AG09309 (cell line): ENCODE measurements around the gene ANG.
"Not testable (repeated sequence)": the region's sequence is repeated elsewhere in the genome, so short reads cannot be mapped to it uniquely, and the experiment has no call there.

Source experiments
- DNase-seq: peaks from one replicate; pipeline ENCODE4 v3.0.0-alpha.2; 2010; ENCODE audit warnings: low read depth
- H3K4me3 ChIP-seq: 2 replicates; pipeline ENCODE4 v1.5.1; 2011; ENCODE audit warnings: mild to moderate bottlenecking, low read depth, low read length, moderate library complexity; ENCODE audit not compliant: control insufficient read depth
- CTCF ChIP-seq: IDR thresholded peaks from 2 replicates; pipeline ENCODE4 v1.5.1; 2011; ENCODE audit warnings: mild to moderate bottlenecking, low read depth, low read length, inconsistent platforms; ENCODE audit not compliant: insufficient read depth, control insufficient read depth; ENCODE audit errors: missing control alignments

ANG gene

GRCh38 chr14:20698934-20699333, 10.4 kb downstream of the ANG start:
- no peak overlapping the region for H3K4me3 ChIP-seq
- DNase-seq = no peak
- TF ChIP-seq CTCF = no peak

- no peak for TF ChIP-seq CTCF
- DNase-seq = no peak
- no peak overlapping the region for H3K4me3 ChIP-seq
Observed at GRCh38 chr14:20699931-20700330, 11.4 kb downstream of the ANG start.

- not testable (repeated sequence) for DNase-seq, H3K4me3 ChIP-seq
Observed at GRCh38 chr14:20700965-20701364, 12.4 kb downstream of the ANG start.

GRCh38 chr14:20706657-20707355, 18.2 kb downstream of the ANG start:
- no peak for TF ChIP-seq CTCF
- DNase-seq = no peak
- H3K4me3 ChIP-seq = no peak overlapping the region

GRCh38 chr14:20707622-20708021, 19.1 kb downstream of the ANG start:
- TF ChIP-seq CTCF = no peak
- no peak overlapping the region for H3K4me3 ChIP-seq
- DNase-seq = no peak

- no peak for TF ChIP-seq CTCF
- no peak for DNase-seq
- H3K4me3 ChIP-seq = no peak overlapping the region
Observed at GRCh38 chr14:20711261-20711660, 22.7 kb downstream of the ANG start.

GRCh38 chr14:20711685-20712084, 23.1 kb downstream of the ANG start:
- no peak for DNase-seq
- TF ChIP-seq CTCF = no peak
- H3K4me3 ChIP-seq = no peak overlapping the region
